Osteocyte (in vitro differentiated cells): ENCODE data around the gene IQCH. TPM values are rescaled to one million over a fixed set of nuclear protein-coding genes. Genes with fewer than 3 reads are reported as not detected.
A peak's percentile ranks its signal among the peaks of the same experiment; 100 is the strongest.

Experiments used
- DNase-seq: peaks from one replicate; pipeline ENCODE4 v3.0.0; 2021; ENCODE audit warnings: mixed read lengths; ENCODE audit not compliant: unreplicated experiment; ENCODE audit errors: extremely low spot score
- H3K27ac Mint-ChIP-seq: one replicate; pipeline ENCODE4 v1.8.0; 2021; ENCODE audit warnings: mild to moderate bottlenecking, mixed read lengths; ENCODE audit not compliant: unreplicated experiment
- H3K27me3 Mint-ChIP-seq: one replicate; pipeline ENCODE4 v1.8.0; 2021; ENCODE audit warnings: mixed read lengths; ENCODE audit not compliant: unreplicated experiment
- H3K36me3 Mint-ChIP-seq: one replicate; pipeline ENCODE4 v1.8.0; 2021; ENCODE audit warnings: mixed read lengths; ENCODE audit not compliant: unreplicated experiment
- H3K4me1 Mint-ChIP-seq: one replicate; pipeline ENCODE4 v1.8.0; 2021; ENCODE audit warnings: mixed read lengths; ENCODE audit not compliant: unreplicated experiment
- H3K4me3 Mint-ChIP-seq: one replicate; pipeline ENCODE4 v1.8.0; 2021; ENCODE audit warnings: mild to moderate bottlenecking, moderate library complexity, mixed read lengths; ENCODE audit not compliant: unreplicated experiment
- H3K9me3 Mint-ChIP-seq: one replicate; pipeline ENCODE4 v1.8.0; 2021; ENCODE audit warnings: mixed read lengths; ENCODE audit not compliant: unreplicated experiment
- total RNA-seq: library from RNA; stranded (reverse); gene quantifications from 2 replicates; pipeline ENCODE4 v1.2.1, GENCODE V29; 2021
- TF ChIP-seq, protein P1 (sequence below): fragments of 200-600 bp; sonication (generic); IDR thresholded peaks from 2 replicates; pipeline ENCODE4 v1.5.0; 2021; ENCODE audit warnings: antibody characterized with exemption, mild to moderate bottlenecking, moderate library complexity

The IQCH gene
- total RNA-seq, 1 donor from 2014 or later: 2.0 TPM

DNA sequence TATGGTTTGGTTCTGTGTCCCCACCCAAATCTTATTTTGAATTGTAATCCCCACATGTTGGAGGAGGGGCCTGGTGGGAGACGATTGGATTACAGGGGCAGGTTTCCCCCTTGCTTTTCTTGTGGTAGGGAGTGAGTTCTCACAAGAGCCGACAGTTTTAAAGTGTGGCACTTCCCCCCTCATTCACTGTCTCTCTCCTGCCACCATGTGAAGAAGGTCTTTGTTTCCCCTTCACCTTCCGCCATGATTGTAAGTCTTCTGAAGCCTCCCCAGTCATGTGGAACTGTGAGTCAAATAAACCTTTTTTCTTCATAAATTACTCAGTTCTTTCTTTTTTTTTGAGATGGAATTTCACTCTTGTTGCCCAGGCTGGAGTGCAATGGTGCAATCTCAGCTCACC is 124.9 kb downstream of the IQCH start:
- H3K36me3 Mint-ChIP-seq: no peaks in the 10 kb centered on the region
- DNase-seq: no peak
- H3K4me1 Mint-ChIP-seq: no peaks in the 10 kb centered on the region
- H3K9me3 Mint-ChIP-seq: no peaks in the 10 kb centered on the region
- peaks cover 28% of the 10 kb centered on the region for H3K27me3 Mint-ChIP-seq
- no peak overlapping the region for H3K27ac Mint-ChIP-seq
- TF ChIP-seq, protein P1, sequence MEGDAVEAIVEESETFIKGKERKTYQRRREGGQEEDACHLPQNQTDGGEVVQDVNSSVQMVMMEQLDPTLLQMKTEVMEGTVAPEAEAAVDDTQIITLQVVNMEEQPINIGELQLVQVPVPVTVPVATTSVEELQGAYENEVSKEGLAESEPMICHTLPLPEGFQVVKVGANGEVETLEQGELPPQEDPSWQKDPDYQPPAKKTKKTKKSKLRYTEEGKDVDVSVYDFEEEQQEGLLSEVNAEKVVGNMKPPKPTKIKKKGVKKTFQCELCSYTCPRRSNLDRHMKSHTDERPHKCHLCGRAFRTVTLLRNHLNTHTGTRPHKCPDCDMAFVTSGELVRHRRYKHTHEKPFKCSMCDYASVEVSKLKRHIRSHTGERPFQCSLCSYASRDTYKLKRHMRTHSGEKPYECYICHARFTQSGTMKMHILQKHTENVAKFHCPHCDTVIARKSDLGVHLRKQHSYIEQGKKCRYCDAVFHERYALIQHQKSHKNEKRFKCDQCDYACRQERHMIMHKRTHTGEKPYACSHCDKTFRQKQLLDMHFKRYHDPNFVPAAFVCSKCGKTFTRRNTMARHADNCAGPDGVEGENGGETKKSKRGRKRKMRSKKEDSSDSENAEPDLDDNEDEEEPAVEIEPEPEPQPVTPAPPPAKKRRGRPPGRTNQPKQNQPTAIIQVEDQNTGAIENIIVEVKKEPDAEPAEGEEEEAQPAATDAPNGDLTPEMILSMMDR: no peak
- no peak overlapping the region for H3K4me3 Mint-ChIP-seq

DNA sequence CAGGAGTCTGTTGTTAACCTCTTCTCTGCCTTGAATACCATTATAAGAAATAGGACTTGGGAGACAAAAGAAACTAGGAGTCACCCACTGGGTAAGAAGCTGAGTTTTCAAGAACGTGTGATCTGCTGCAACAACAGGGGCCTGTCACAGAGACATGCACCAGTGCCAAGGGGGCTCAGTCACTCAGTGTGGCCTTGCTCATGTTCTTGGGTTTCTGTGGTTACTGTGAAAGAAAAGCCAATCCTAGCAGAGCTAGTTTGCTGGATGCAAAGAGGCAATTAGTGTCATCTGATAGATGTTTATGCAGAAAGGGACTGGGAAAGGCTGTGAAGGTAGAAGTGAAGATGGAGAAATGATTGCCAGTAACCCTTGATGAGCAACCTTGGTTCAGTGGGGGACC is 126.3 kb downstream of the IQCH start:
- no peak overlapping the region for H3K27ac Mint-ChIP-seq
- no peaks in the 10 kb centered on the region for H3K36me3 Mint-ChIP-seq
- peaks cover 35% of the 10 kb centered on the region for H3K27me3 Mint-ChIP-seq
- no peaks in the 10 kb centered on the region for H3K9me3 Mint-ChIP-seq
- H3K4me1 Mint-ChIP-seq: no peaks in the 10 kb centered on the region
- TF ChIP-seq, protein P1: no peak
- DNase-seq: no peak
- H3K4me3 Mint-ChIP-seq: no peak overlapping the region

DNA sequence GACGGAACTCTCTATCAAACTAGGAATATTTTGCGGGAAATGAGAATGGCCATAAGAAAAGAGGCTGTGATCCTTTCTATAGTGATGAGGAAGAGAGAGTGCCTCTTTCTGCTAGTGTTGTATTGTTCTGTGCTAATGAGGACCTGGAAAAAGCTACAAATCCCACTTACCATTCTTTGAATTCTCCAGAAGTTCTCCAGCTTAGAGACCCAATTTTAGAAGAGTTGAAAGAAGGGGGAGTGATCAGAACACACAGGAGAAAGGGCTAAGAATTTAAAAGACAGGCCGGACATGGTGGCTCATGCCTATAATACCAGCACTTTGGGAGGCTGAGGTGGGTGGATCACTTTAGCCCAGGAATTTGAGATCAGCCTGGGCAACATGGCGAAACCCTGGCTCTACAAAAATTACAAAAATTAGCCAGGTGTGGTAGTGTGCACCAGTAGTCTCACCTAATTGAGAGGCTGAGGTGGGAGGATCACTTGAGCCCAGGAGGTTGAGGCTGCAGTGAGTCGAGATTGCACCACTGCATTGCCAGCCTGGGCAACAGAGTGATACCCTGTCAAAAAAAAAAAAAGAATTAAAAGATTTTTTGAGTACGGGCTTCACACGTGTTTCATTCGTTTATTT is 126.9 kb downstream of the IQCH start:
- no peak for DNase-seq
- Mint-ChIP-seq H3K36me3 (no peaks in the 10 kb centered on the region), H3K9me3 (no peaks in the 10 kb centered on the region), H3K4me3 (no peak overlapping the region), H3K27ac (no peak overlapping the region), H3K4me1 (no peaks in the 10 kb centered on the region), H3K27me3 (peaks cover 39% of the 10 kb centered on the region)
- TF ChIP-seq, protein P1: no peak

DNA sequence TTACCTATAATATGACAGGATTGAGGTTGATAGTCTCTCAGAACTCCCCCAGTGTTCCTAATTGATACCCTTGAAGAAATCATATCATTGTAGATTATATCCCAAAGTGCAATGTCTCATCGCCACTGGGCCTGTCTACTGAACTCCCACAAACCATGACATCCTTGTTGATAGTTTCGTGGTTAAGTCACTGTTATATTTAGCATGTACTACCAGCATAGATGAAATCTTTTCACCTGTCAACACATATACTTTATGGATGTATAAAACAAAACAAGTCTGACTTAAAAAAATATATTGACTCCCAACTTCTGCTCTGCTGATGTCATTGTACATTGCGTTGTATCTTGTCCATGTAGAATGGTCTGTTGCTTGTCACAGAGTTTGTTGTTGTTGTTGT is 128.1 kb downstream of the IQCH start:
- H3K27me3 Mint-ChIP-seq: peaks cover 44% of the 10 kb centered on the region
- H3K4me1 Mint-ChIP-seq: no peaks in the 10 kb centered on the region
- no peak for DNase-seq
- TF ChIP-seq, protein P1: no peak
- no peaks in the 10 kb centered on the region for H3K9me3 Mint-ChIP-seq
- H3K36me3 Mint-ChIP-seq: no peaks in the 10 kb centered on the region
- H3K4me3 Mint-ChIP-seq: no peak overlapping the region
- H3K27ac Mint-ChIP-seq: no peak overlapping the region

DNA sequence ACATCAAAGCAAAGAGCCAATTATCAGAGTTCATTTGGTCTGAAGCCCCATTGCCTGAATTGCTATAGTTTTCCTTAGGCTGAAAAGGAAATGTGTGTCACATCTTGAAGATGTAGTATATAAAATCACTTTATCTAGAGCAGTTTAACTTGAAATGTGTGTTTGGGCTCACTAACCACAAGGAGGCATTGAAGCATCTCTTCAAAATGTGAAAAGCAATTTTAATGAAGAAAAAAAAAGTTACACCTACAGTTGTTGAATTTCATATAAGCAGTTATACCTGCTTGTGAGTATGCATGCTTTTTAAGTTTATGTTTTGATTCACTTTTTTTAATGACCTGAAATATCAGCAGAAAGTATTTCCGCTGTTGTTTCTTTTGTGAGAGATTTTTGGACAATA is 129.3 kb downstream of the IQCH start:
- Mint-ChIP-seq H3K4me1 (no peaks in the 10 kb centered on the region), H3K27ac (no peak overlapping the region), H3K9me3 (no peaks in the 10 kb centered on the region), H3K27me3 (peaks cover 39% of the 10 kb centered on the region), H3K4me3 (no peak overlapping the region), H3K36me3 (no peaks in the 10 kb centered on the region)
- DNase-seq: no peak
- TF ChIP-seq, protein P1: peak; percentile 51
